Measurements from ENCODE around the gene MYO10.

Gene MYO10

GRCh38 chr5:16812448-16812847 is 123.6 kb downstream of the MYO10 start:
- DNase-seq (ENCODE audit: low read depth): no peak

GRCh38 chr5:16810208-16810854 is 125.8 kb downstream of the MYO10 start:
- DNase-seq (ENCODE audit: low read depth): no peak

- no peak for DNase-seq (ENCODE audit: low read depth)
These were observed 126.5 kb downstream of the MYO10 start for GRCh38 chr5:16809395-16810207.

GRCh38 chr5:16809010-16809394 is 127.1 kb downstream of the MYO10 start:
- DNase-seq (ENCODE audit: low read depth): no peak

GRCh38 chr5:16808021-16808420 is 128.1 kb downstream of the MYO10 start:
- DNase-seq (ENCODE audit: low read depth): no peak

- no peak for DNase-seq (ENCODE audit: low read depth)
These were observed 128.6 kb downstream of the MYO10 start for GRCh38 chr5:16807547-16807864.

- no peak for DNase-seq (ENCODE audit: low read depth)
These were observed 129.2 kb downstream of the MYO10 start for GRCh38 chr5:16806711-16807546.

GRCh38 chr5:16805486-16805885 is 130.6 kb downstream of the MYO10 start:
- DNase-seq (ENCODE audit: low read depth): peak; percentile 61

- DNase-seq (ENCODE audit: low read depth): no peak
These were observed 132.3 kb downstream of the MYO10 start for GRCh38 chr5:16803831-16804230.

- DNase-seq (ENCODE audit: low read depth): no peak
These were observed 135.6 kb downstream of the MYO10 start for GRCh38 chr5:16800477-16800876.

- no peak for DNase-seq (ENCODE audit: low read depth)
These were observed 136.3 kb downstream of the MYO10 start for GRCh38 chr5:16799796-16800195.

GRCh38 chr5:16797951-16798350 is 138.1 kb downstream of the MYO10 start:
- no peak for DNase-seq (ENCODE audit: low read depth)

- no peak for DNase-seq (ENCODE audit: low read depth)
These were observed 141.7 kb downstream of the MYO10 start for GRCh38 chr5:16794269-16794913.

- DNase-seq (ENCODE audit: low read depth): no peak
These were observed 143.4 kb downstream of the MYO10 start for GRCh38 chr5:16792598-16793275.

GRCh38 chr5:16791904-16792597 is 144.0 kb downstream of the MYO10 start:
- no peak for DNase-seq (ENCODE audit: low read depth)

- DNase-seq (ENCODE audit: low read depth): no peak
These were observed 144.9 kb downstream of the MYO10 start for GRCh38 chr5:16791036-16791705.

- DNase-seq (ENCODE audit: low read depth): no peak
These were observed 147.1 kb downstream of the MYO10 start for GRCh38 chr5:16788957-16789356.

GRCh38 chr5:16787278-16787677 is 148.8 kb downstream of the MYO10 start:
- DNase-seq (ENCODE audit: low read depth): no peak

GRCh38 chr5:16784843-16785791 is 151.0 kb downstream of the MYO10 start:
- no peak for DNase-seq (ENCODE audit: low read depth)
